ENCODE data around the gene CD33.
"Not testable (repeated sequence)": the region's sequence is repeated elsewhere in the genome, so short reads cannot be mapped to it uniquely, and the experiment has no call there.

The CD33 gene

DNA sequence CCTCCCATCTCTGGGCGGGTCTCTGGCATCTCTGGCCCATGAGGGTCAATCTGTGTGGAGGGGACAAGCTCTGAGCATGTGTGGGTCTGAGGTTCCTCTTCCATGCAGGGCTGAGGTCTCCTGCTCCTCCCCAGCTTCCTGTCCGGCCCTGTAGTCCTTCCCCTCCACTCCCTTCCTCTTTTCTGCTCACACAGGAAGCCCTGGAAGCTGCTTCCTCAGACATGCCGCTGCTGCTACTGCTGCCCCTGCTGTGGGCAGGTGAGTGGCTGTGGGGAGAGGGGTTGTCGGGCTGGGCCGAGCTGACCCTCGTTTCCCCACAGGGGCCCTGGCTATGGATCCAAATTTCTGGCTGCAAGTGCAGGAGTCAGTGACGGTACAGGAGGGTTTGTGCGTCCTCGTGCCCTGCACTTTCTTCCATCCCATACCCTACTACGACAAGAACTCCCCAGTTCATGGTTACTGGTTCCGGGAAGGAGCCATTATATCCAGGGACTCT is at the start of gene CD33:
CD33 (plus strand) TSS at position 183 of the 496 bp plus-strand sequence; CDS start at position 222, 39 bp downstream.
- DNase-seq (ENCODE audit: low read depth in 2 of 2), result not testable (repeated sequence)

DNA sequence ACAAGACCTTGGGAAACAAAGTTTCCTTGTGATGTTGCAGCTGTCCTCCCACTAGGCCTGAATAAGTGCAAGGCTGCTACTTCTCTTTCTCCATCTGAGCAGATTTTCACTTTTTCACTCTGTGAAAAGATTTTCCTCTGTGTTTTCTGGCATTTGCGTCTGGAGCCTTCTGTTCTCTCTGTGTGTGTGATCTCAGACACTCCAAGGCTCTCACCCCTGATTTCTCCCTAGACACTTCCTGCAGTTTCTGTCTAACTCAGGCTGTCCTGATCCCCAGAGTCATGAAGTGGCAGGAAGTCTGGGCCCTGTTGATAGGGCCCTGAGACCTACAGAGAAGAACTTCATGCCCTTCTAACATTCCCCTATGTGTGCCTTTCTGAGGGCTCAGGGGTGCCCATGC is 45.6 kb upstream of the CD33 start:
- no peak for DNase-seq (ENCODE audit: low read depth in 2 of 2)

DNA sequence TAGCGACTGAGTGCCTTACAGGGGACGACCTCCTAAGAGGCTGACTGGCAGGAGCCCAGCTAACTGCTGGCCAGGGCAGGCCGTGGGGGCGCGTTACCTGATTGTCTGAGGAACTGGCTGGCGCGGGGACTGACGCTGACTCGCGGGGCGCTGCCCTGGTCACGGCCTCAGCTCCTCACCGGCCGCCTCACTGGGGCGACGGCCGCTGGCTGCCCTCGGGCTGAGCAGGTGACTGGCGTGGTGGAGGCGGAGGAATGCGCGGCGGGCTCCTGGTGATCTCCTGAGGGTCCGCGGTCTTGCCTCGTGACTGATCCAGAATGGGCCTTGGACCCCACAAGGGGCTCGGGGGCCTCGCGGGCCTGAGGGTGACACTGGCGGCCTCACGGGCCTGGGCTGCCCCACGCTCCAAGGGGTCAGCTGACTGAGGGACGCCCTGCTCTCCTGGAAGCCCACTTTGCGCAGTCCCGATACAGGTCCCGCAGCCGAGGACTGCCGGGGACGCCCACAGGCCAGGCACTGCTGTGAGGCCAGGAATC is 43.4 kb upstream of the CD33 start:
- no peak for DNase-seq (ENCODE audit: low read depth in 2 of 2)

DNA sequence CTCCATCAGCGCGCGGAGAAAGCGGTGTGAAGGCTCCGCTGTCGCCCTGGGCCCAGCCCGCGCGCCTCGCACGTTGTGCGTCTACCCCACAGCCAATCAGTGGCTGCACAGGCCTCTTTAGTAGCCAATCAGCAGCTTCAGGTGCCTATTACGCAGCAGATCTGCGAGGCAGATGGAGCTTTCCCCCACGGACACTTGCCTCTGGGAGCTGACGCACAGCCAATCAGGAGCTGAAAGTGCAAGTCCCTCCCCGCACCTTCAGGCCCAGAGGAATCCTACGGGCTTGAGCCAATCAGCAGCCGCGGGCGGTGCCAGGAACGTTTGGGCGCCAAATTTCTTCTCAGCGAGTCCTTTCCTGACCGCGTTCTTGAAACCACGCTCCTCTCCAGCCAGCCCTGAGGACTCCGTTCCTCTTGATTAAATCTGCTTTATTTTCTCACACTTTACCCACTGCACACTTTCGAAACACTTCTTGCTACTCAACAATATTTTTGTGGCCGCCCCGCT is 42.9 kb upstream of the CD33 start:
- DNase-seq (ENCODE audit: low read depth in 2 of 2), result no peak

DNA sequence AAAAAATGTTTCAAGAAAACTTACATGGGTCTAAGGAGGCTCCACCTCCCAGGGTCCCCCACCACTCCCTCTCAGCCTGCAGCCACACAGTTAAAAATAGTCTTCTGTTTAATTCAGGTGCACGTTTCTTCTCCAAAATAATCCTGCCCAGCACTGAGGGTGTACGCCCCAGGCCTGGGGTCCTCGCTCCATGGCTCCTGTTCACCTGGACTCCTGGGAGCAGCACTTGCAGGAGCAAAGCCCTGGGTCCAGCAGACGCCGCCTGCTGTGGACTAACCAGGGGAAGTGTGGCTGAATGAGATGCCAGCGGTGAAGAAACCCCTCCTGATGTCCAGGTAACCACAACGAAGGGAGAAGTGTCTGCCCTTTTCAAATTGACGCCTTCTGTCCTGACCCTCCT is 41.3 kb upstream of the CD33 start:
- no peak for DNase-seq (ENCODE audit: low read depth in 2 of 2)

DNA sequence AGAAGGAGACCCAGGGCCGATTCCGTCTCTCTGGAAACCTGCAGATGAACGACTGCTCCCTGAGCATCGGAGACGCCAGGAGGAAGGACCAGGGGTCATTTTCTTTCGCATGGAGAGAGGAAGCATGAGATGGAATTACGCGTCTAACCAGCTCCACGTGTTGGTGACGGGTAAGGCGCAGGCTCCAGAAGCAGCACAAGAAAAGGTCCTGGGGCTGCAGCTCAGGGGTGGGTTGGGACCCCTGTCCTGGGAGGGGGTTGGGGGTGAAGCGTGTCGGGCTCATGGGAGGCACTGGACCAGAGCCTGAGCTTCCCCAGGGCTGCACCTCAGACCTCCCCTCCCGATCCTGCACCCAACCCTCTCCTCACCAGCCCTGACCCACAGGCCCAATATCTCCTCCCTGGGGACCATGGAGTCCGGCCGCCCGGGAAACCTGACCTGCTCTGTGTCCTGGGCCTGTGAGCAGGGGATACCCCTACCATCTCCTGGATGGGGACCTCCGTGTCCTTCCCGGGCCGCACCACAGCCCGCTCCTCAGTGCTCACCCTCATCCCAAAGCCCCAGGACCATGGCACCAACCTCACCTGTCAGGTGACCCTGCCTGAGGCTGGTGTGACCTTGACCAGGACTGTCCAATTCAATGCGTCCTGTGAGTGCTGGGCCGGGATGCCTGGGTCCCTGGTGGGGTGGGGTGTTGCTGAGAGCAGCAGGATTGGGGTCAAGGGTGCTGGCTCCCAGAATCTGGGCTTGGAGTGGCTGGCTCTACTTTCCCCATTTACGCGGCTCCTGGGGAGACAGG is 39.6 kb upstream of the CD33 start:
- no peak for DNase-seq (ENCODE audit: low read depth in 2 of 2)

DNA sequence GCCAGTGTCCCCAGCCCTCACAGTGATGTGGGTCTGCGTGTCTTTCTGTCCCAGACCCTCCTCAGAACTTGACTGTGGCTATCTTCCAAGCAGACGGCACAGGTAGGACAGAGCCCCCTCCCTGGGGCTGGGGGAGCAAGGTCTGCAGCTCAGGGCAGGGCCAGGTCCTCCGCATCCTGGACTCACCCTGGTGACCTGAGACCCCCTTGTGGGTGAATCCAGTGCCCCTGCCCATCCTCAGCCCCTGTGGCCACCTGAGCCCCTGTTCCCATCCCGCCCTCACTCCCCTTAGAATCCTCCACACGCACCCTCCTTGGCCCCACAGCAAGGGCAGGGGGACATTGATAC is 39.0 kb upstream of the CD33 start:
- no peak for DNase-seq (ENCODE audit: low read depth in 2 of 2)

DNA sequence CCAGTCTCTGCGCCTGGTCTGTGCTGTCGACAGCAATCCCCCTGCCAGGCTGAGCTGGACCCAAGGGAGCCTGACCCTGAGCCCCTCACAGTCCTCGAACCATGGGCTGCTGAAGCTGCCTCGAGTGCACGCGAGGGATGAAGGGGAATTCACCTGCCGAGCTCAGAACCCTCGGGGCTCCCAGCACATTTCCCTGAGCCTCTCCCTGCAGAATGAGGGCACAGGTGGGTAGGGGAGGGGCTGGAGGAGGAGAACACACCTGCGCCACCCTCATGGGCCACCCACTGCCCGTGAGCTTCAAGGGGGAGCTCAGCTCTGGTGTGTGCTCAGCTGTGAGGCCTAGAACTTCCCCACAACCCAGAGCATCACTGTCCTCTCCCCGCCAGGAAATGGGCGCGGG is 38.6 kb upstream of the CD33 start:
- DNase-seq (ENCODE audit: low read depth in 2 of 2), result no peak

DNA sequence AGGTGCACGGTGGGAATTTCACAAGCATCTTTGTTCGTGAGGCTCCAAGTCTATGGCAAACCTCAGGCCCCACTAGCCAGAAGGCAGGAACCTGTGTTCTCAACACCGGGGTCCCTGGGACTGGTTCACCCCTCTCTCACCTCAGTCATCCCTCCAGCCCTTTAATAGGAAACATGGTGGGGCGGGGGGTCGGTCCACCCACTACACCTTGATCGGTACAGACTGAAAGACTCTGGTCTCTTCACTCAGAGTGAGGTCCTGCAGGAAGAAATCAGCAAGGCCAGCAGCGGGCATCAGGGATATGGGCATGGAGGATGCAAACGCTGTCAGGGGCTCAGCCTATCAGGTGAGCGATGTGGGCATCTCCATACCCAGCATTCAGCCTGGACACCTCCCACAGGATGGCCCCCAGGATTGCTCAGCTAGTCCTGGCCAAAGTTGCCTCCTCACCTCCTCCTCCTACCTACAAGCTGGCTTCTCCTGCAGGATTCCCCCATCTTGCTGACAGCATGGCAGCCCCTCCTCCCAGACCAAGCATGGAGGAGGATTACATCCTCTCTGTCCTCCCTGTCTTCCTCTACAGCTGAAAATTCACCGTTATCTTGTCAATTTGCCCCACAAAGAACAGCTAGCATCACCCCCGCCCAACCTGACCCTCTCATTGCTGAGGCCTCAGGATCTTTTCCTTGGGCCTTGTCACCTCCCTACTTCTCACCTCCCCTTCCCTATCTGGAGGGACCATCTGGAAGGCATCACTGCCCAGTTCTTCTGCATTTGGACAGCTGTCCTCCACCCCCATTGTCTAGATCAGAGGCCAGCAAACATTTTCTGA is 37.3 kb upstream of the CD33 start:
- DNase-seq (ENCODE audit: low read depth in 2 of 2), result no peak

DNA sequence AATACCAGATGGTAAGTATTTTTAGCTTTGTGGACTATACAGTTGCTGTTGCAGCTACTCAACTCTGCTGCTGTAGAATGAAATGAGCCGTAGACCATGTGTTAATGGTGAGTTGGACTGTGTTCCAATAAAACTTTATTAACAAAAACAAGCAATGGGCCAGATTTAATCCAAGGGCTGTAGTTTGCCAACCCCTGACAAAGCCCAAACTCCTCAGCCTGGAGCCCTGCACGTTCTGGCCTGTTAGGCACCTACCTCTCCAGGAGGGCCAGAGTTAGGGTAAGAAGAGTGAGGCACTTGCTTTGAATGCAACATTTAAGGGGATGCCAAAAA is 36.7 kb upstream of the CD33 start:
- no peak for DNase-seq (ENCODE audit: low read depth in 2 of 2)

DNA sequence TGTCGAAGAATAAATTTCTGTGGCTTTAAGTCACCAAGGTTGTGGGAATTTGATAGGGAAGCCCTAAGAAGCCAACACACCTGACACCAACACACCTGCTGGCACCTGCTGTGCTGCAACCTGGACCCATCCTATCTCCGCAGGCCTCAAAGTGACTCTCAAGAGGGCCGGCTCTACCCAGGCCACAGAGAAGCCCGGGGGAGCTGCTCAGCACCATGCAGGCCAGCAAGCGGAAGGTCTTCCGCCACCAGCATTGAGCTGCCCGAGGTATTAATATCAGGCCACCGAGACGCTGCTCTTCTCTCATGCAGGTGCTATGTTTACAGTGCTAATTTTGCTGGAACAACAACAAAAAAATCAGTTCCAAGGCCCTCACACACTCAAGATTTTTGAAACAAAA is 32.2 kb upstream of the CD33 start:
- no peak for DNase-seq (ENCODE audit: low read depth in 2 of 2)

DNA sequence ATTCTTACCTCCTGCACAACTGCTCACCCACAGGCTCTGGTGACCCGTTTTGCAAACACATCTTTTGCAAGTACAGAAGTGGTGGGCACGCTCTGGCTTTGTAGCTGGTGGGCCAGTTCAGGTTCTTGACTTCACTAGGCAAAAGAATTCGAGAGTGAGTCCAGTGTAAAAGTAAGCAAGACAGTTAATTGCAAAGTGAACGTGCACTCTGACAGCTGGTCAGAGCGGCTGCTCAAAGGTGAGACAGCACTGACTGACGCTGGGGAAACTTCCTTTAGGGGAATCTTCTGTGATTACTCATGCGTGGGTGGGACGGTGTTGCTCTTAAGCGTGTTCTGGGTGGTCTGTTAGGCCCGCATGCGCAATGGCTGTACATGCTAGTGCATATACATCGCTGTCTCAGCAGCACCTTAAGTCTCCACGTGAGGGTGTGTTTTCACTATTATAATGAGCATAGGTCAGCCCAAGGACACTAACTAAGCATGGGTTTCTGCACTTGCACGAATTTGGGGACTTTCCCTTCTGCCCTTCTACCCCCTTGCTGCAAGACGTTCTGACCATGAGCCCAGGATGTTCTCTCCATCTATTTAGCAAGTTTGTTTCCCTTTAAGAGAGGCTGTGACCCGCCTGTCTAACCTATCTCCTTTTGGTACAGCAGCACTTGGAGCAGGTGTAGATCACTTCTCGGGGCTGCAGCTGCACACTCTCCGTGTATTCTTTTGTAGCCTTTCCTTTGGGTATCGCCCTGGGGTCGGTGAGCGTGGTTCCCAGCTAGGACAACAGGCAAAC is 30.2 kb upstream of the CD33 start:
- no peak for DNase-seq (ENCODE audit: low read depth in 2 of 2)

DNA sequence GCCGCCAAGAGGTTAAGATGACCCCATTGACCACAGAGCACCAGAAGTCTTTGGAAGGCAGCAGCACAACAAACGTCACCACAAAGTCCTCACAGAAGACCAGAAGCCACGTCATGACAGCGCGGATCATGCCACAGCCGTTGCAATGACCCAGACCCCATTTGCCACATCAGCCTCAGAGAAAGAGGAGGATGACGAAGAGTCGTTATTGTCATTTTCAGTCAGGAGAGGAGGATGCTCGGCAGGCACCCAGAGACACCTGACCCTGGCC is 29.6 kb upstream of the CD33 start:
- no peak for DNase-seq (ENCODE audit: low read depth in 2 of 2)

DNA sequence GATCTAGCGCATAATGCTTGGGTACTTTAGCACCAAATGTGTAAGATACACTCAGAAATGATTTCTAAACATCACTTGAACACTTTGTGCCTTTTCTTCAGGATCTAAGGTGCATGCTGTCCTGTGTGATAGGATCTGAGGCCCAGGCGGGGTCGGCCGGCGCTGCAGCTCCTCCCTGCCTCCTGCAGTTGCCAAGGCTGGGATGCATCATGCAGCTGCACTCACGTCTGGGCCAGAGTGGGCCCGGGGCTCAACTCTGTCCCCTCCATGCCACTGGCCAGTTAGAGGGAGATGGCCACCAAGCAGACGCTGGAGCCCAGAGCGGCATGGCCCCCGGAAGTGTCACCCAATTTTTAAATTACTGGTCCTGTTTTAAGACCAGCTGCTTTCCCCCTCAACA is 29.3 kb upstream of the CD33 start:
- DNase-seq (ENCODE audit: low read depth in 2 of 2), result no peak

DNA sequence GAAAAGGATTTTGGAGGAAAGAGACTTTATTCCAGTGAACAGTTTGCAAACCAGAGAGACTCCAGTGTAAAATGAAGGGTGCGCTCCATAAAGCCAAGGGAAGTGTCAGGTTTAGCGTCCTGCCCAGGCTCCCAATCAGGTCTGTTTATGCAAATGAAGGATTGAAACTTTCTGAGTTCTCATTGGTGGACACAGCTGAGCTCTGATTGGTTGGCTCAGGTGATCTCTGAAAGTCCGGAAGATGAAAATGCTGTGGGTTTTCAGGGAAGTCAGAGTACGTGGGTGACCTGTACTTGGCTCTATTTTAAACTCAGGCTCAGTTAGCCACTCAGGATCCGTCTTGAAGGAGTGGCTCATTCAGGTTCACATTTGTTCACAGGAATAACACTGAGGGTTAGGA is 28.7 kb upstream of the CD33 start:
- no peak for DNase-seq (ENCODE audit: low read depth in 2 of 2)

DNA sequence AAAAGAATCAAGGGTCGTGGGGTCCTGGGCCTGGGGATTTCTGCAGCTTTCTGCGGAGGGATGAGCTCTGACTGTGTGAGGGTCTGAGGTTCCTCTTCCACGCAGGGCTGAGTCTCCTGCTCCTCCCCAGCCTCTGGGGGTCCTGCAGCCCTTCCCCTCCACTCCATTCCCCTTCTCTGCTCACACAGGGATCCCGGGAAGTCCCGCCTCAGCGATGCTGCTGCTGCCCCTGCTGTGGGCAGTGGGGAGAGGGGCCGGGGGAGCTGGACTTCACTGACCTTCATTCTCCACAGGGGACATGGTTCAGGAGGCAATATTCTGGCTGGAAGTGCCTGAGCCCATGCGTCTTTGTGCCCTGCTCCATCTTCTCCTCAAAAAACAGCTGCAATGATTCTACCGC is 26.2 kb upstream of the CD33 start:
- DNase-seq (ENCODE audit: low read depth in 2 of 2), result no peak

DNA sequence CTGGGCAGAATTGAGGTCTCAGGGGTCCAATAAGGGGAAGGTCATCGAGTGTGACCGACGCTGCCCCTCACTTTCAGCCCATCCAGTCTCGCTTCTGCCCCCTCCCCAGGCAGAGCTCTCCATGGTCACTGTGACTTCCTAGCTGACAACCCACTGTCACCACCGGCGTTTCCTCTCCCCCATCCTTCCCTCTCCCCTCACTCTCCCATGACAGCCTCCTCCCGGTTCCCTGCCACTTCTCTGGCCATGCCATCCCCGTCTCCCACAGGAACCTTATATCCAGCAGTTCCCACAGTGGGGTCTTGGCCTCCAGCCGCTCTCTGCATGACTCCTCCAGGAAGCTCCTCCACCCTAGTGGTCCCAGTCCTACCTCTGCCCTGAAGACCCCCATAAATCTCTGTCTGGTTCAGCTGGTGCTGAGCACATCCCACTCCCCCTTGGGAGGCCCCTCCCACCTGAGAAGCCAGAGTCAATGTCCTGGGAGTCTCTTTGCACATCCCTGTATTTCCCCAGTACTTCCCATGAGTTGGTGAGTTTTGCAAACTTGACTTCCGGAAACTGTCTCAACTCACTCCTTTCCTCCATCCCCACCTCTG is 24.7 kb upstream of the CD33 start:
- no peak for DNase-seq (ENCODE audit: low read depth in 2 of 2)

DNA sequence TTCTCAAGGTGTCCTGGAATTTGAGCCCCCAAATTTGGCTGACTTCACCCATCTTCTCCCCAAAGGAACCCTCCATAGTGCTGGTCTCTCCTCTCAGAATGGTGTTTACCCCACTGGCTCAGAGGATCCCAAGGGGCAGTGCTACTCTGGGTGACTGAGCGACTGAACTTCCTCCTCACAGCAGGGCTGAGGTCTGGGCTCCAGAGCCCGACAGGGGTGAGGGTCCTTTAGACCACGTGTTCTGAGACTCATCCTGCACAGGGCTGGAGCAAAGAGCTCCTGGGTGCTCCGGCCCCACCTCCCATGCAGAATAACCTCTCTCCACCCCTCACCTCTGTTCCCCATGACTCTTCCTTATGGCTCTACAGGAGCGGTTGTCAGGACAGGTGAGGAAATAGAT is 23.2 kb upstream of the CD33 start:
- DNase-seq (ENCODE audit: low read depth in 2 of 2), result no peak

DNA sequence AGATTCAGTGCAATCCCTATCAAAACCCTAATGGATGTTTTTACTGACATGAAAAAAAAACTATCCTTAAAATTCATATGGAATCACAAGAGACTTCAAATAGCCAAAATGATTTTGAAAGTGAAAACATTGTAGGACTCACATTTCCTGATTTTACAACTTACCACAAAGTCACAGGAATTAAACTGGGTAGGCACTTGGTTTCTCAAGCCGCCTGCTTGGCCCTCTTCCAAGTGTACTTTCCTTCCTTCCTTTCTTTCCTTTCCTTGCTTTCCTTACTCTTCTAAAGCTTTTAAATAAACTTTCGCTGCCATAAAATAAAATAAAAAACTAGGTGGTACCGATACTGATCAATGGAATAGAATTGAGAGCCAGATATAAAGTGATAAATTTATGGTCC is 21.0 kb upstream of the CD33 start:
- no peak for DNase-seq (ENCODE audit: low read depth in 2 of 2)

DNA sequence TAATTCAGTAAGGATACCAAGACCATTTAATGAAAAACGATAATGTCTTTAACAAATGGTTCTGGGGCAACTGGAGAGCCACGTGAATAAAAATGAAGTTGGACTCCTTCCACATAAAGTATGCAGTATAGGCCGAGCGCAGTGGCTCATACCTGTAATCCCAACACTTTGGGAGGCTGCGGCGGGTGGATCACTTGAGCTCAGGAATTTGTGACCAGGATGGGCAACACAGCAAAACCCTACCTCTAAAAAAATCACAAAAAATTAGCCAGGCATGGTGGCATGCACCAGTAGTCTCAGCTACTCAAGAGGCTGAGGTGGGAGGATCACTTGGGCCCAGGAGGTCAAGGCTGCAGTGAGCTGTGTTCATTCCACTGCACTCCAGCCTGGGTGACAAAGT is 20.6 kb upstream of the CD33 start:
- no peak for DNase-seq (ENCODE audit: low read depth in 2 of 2)

DNA sequence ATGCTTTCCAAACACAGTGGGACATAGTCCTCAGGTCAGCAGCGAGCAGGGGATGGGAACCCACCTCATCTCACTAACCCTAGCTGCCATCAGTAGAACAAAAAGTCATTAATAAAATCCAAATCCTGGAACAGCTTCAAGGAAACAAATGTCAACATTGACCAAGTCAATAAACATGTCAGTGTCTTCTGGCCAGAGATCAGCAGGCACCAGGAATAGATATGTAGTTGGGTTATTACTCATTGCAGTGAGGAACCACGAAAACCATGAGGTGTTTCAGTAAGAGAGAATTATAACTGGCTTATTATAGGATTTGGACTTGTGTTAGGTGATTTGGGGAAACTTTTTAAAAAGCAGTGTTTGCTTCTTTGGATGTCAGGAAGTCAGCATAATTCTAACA is 17.1 kb upstream of the CD33 start:
- no peak for DNase-seq (ENCODE audit: low read depth in 2 of 2)

Measured in stimulated activated CD4-positive, alpha-beta T cell treated with anti-CD3 and anti-CD28 coated beads, Interleukin-1b, Interleukin-23, amount 100 ng/mL, for 1 hour (primary cell).